ENCODE data around the gene TRABD2B.
"Not testable (repeated sequence)": the region's sequence is repeated elsewhere in the genome, so short reads cannot be mapped to it uniquely, and the experiment has no call there.

Gene TRABD2B

DNA sequence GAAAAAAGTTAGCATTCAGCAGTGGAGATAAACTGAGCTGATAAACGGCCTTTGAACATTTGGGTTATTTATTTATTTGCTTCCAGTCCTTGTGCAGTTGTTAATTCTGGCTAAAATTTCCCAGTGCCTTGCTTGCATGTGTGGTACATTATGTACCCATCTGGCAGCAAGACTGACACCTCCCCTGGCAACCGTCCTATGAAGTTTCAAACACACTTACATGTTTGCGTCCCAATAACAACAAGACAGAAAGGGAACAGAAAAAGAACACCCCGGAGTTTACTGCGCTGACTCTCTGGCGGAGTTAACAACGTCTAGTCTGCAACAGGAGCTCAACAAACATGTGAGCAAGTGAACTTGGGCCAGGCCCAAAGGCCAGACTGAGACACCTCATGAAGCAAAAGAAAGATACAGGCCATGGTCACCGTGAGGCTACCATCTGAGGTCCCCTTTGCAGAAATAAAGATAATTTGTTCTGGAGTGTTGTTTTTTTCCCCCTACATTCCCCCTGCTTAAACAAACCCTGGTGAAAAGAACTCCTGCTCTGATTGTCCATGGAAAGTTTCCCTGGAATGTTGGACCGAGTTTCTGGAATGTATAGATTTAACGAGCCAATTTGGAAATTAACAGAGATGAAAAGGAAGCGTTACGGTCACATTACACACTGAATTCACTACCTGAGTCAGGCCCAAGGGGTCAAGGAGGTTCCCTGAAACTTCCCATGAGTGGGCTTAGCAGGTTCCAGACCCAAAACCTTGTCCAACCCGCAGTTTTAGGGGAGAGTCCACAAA, 33.4 kb downstream of the TRABD2B start:
- no peak for DNase-seq

- no peak for DNase-seq
Measured at GRCh38 chr1:47962750-47963492, 34.3 kb downstream of the TRABD2B start.

DNA sequence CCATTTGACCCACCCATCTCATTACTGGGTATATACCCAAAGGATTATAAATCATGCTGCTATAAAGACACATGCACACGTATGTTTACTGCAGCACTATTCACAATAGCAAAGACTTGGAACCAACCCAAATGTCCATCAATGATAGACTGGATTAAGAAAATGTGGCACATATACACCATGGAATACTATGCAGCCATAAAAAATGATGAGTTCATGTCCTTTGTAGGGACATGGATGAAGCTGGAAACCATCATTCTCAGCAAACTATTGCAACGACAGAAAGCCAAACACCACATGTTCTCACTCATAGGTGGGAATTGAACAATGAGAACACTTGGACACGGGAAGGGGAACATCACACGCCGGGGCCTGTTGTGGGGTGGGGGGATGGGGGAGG, 35.4 kb downstream of the TRABD2B start:
- not testable (repeated sequence) for DNase-seq

- DNase-seq, result not testable (repeated sequence)
Measured at GRCh38 chr1:47956491-47956890, 40.7 kb downstream of the TRABD2B start.

GRCh38 chr1:47953661-47954060, 43.5 kb downstream of the TRABD2B start:
- DNase-seq, result no peak

DNA sequence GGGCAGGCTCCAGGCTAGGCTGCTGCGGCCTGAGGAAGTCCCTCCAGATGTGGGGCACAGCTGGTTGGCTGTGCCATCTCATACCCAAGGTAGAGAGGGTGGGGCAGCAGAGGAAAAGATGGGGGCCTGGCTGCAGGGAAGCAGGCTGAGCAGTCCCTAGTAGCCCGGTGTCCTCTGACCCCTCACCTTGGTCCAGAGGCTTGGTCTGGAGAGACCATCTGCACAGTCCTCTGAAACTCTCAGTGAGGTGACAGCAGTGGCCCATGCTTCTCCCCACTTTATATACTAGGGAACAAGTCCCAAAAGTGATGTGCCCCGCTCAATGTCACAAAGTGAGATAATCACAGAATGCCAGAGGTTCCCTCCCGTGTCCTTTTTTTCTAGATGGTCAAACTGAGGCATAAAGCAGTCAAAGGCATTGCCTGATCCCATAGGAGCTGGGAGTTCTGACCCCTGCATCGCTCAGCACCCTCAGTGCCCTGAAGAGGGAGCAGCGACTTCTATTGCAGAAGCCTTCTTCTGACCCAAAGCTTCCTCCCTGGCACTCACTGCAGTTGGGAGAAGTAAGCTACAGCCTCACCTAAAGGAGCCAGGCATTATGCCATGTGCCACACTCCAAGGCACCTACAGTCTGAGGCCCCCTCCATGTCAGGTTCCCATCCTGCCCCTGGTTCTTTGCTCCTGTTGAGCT, 45.5 kb downstream of the TRABD2B start:
- DNase-seq, result no peak

DNA sequence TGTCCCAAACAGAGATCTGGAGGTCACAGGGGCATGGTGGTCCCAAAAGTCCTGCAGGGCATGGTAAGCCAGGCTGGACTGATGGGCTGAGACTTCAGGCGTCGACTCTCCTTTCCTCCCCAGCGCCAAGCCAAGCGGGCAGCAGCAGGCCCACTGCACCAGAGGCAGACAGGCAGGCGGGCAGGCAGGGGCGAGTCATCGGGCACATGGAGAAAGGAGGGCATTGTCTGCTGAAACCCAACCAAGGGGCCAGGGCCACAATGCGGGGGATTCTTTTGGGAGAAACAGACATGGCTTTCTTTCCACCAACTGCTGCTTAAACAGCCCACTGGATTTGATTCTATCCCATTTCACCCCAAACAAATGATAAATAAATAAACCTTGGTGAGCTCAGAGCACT, 46.2 kb downstream of the TRABD2B start:
- no peak for DNase-seq

GRCh38 chr1:47950471-47950870, 46.7 kb downstream of the TRABD2B start:
- DNase-seq, result no peak

DNA sequence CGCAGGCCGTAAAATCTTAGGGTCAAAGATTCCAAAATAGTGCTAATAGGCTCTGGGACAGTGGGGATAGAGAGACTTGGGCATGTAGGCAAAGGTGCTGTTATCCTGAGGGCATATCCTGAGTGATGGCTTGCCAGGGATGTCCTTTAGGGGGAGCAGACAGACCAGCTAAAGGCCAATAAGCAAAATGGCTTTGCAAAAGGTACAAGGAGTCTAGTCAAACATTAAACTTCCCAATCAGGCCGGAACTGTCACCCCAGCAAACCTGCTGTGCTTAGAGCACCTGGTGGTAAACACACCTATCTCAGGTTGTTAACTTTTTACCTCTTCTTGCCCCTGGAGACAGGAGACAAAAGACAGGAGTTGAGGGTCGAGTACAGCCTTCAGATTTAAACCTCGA, 49.1 kb downstream of the TRABD2B start:
- no peak for DNase-seq

DNA sequence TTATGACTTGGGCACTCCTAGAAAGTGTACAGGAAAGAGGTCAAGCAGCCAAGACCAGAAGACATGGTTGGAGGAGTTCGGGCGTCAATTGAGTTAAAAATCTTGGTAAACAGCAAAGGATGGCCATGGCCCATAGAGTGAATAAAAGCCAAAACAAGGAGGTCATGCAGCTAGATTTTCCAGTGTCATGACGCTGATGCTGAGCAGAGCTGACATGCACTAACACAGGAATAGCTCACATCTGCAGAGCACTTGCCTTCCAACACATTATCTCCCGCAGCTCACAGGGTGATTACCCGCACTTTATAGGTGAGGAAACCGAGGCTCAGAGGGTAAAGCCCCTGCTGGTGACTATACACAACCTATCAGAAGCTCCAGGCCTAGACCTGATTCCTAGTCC, 49.7 kb downstream of the TRABD2B start:
- no peak for DNase-seq

DNA sequence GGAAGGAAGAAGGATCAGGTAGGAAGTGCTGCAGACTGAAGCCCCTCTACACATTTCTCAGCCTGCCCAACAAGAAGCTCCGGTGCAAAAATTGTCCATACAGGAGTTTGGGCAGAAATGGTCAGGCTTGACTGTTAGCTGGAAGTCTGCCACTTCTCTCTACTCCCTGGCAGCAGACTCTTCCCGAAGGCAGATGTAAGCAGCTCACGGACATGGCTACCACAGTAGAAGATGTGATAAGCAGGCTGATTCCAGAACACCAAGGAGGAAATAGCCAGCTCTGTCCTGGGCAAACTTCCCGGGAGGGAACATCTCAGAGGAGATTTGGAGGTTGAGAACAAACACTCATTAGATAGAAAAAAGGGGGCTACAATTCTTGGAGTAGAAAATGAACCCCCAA, 52.6 kb downstream of the TRABD2B start:
- no peak for DNase-seq

GRCh38 chr1:47942240-47942629, 55.0 kb downstream of the TRABD2B start:
- DNase-seq, result no peak

GRCh38 chr1:47941609-47942239, 55.5 kb downstream of the TRABD2B start:
- DNase-seq, result no peak

GRCh38 chr1:47940779-47941178, 56.4 kb downstream of the TRABD2B start:
- DNase-seq, result no peak

DNA sequence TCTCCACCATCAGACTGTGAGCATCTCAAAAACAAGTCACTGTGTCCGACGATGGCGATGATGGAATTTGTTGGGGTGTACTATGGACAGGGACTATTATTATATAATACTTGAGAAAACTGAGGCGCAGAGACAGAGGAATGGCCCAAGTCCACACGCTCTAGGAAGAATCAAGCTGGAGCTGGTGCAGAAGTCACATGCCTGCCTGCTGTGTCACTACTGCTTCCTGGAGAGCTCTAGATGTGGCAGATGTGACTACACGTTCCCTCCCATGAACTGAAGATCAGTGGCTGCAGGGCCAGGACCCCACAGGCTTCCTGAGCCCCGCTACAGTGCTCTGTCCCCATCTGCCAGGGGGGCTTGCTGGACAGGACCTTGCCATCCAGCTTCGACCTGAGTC, 56.9 kb downstream of the TRABD2B start:
- no peak for DNase-seq

DNA sequence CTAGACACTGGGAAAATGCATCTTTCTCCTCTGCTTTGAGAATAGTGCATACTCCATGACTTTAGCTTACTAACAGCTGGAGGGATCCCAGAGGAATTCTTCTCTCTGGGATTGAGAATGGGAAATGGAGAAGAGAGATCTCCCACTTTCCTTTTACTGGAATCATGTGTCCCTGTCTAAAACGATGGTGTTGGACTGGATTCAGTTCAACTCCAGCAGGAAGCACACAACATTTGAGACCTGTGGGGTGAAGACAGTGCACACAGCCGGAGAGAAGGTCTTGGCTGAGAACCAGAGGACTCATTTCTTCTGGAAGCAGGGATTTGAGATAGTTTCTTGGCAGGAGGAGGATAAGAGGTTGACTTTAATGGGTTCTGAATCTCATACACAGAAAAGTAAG, 58.7 kb downstream of the TRABD2B start:
- no peak for DNase-seq

GRCh38 chr1:47937586-47938254, 59.5 kb downstream of the TRABD2B start:
- no peak for DNase-seq

DNA sequence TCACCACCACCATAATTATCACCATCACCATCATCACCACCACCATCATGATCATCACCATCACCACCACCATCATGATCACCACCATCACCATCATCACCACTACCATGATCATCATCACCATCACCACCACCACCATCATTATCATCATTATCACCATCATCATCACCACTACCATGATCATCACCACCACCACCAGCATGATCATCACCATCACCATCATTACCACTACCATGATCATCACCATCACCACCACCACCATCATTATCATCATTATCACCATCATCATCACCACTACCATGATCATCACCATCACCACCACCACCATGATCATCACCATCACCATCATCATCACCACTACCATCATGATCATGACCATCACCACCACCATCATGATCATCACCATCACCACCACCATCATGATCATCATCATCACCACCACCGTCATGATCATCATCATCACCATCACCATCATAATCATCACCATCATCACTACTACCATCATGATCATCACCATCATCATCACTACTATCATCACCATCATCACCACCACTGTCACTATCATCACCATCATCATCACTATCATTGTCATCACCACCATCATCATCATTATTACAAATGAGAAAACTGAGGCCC, 60.2 kb downstream of the TRABD2B start:
- DNase-seq, result no peak

- no peak for DNase-seq
Measured at GRCh38 chr1:47935856-47936255, 61.3 kb downstream of the TRABD2B start.

DNA sequence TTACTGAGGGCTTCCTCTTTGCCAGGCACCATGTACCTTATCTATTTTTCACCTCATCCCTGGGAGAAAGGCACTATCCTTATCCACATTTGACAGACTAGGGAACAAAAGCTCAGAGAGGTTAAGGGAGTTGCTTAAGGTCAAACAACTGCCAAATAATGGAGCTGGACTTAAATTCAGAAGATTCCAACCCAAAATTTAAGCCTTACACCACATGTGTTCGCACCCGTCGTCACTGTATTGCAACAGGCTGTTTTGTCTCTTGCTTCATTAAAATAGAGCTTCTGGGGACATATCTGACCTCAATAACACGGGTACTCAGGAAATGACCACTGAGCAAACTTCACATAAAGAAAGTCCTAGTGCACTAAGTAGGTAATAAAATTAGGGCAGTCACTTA, 62.0 kb downstream of the TRABD2B start:
- no peak for DNase-seq

DNA sequence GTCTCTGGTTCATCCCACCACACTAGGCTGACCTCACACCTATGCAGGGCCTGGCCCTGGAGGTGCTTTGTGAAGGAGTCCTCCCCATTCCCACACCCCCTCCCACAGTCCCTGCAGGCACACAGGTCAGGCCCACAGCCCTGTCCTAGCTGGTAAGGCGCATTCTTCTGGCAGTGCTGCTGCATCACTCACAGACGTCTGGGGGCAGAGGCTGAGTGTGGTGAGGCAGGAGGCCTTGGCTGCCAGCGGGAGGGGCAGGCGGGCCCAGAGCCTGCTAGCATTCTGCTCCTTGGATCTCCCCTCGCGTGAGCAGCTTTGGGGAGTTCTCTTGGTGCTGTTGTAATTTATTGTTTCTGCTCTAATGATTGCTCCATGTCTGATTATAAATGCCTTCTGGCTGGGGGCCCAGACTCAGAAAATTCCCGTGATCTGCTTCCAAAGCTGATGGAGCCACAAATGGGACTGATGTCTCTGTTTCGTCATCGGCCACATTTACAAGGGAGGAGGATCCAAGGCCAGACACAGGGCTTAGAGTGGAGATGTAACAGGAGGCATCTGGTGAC, 62.9 kb downstream of the TRABD2B start:
- DNase-seq, result no peak

GRCh38 chr1:47932743-47933142, 64.4 kb downstream of the TRABD2B start:
- DNase-seq, result no peak

Measured in activated CD4-positive, alpha-beta T cell treated with anti-CD3 and anti-CD28 coated beads, Interleukin-2, amount 50 U/mL, for 48 hours (primary cell).